ENCODE results near the gene KSR2. TPM values are rescaled to one million over a fixed set of nuclear protein-coding genes. Genes with fewer than 3 reads are reported as not detected.

Gene KSR2
- total and polyA plus RNA-seq, 2 donors (not counting 3 experiments of a cell fraction or from before 2014, with no cell fraction given) = 2.1 to 5.2 TPM

GRCh38 chr12:117523971-117524370 is 444.8 kb downstream of the KSR2 start:
- Histone ChIP-seq H3K27me3 (ENCODE audit: control insufficient read depth in 2 of 2, insufficient read depth in 2 of 2, low read length in 2 of 2) (no peaks in the 10 kb centered on the region), H3K9me1 (replicated peaks; ENCODE audit: control insufficient read depth, extremely low read depth, insufficient read depth, low read length) (no peaks in the 10 kb centered on the region), H3K79me2 (ENCODE audit: control insufficient read depth, insufficient read depth, low read length) (no peaks in the 10 kb centered on the region), H2AFZ (ENCODE audit: low read depth, low read length) (no peak overlapping the region), H3K4me3 (replicated peaks in 1 of 3; ENCODE audit: insufficient read depth in 1 of 3, low read depth in 1 of 3, low read length in 3 of 3) (no peak overlapping the region), H3K9ac (replicated peaks; ENCODE audit: extremely low read depth, insufficient read depth, low read length) (no peak overlapping the region), H3K9me3 (replicated peaks; ENCODE audit: control insufficient read depth, insufficient read depth, low read length) (no peaks in the 10 kb centered on the region), H3K4me1 (ENCODE audit: control insufficient read depth, extremely low read depth, insufficient read depth, low read length) (no peaks in the 10 kb centered on the region), H4K20me1 (replicated peaks; ENCODE audit: control insufficient read depth, extremely low read depth, insufficient read depth, low read length) (no peaks in the 10 kb centered on the region), H3K36me3 (ENCODE audit: control insufficient read depth in 2 of 2, extremely low read depth in 1 of 2, insufficient read depth in 2 of 2, low read length in 2 of 2) (no peaks in the 10 kb centered on the region), H3K4me2 (ENCODE audit: insufficient read depth, low read length) (no peak overlapping the region), H3K27ac (ENCODE audit: insufficient read depth, low read depth, low read length) (no peak overlapping the region)
- FAIRE-seq = no peak
- POLR2A ChIA-PET = no interaction called here
- TF ChIP-seq POLR2A (IDR thresholded peaks at IDR 0.05; ENCODE audit: low read depth, low read length) = no peak
- no peak for TF ChIP-seq POLR2AphosphoS5 (IDR thresholded peaks at IDR 0.05; ENCODE audit: insufficient read depth, low read depth, low read length)
- TF ChIP-seq FOS (IDR thresholded peaks at IDR 0.05; ENCODE audit: borderline replicate concordance, insufficient read depth, low read length) = no peak
- TF ChIP-seq MYC (IDR thresholded peaks at IDR 0.05; ENCODE audit: low read depth, low read length) = no peak
- TF ChIP-seq EZH2 (IDR thresholded peaks at IDR 0.05; ENCODE audit: borderline replicate concordance, low read depth, low read length, severe bottlenecking) = no peak
- TF ChIP-seq CTCF (IDR thresholded peaks at IDR 0.05; ENCODE audit: extremely low read depth in 1 of 2, insufficient read depth in 1 of 2, low read depth in 1 of 2, low read length in 2 of 2) = no peak
- TF ChIP-seq JUN (IDR thresholded peaks at IDR 0.05; ENCODE audit: borderline replicate concordance, insufficient read depth, insufficient read length, low read depth) = no peak
- TF ChIP-seq GATA2 (IDR thresholded peaks at IDR 0.05; ENCODE audit: insufficient read depth, insufficient read length, low read depth, low read length) = no peak
- TF ChIP-seq MAX (IDR thresholded peaks at IDR 0.05; ENCODE audit: insufficient read depth, insufficient read length) = no peak
- CTCF ChIA-PET = no interaction called here
- intact Hi-C loops (cut with micrococcal nuclease) (no loop called here), dilution Hi-C loops (cut with MboI; ENCODE audit: extremely low pct_ligation_motif_present, low sequenced_read_pairs) (no loop called here)
- DNase-seq (ENCODE audit: low read depth, low spot score) = no peak
- no TSS peak for BruUV-seq (replicated peaks)

All from endothelial cell of umbilical vein (primary cell).